H9 (cell line): ENCODE data around the gene CHRM5. TPM values are rescaled to one million over a fixed set of nuclear protein-coding genes. Genes with fewer than 3 reads are reported as not detected.

Experiments
- DNase-seq: peaks from one replicate; pipeline ENCODE4 v3.0.0-alpha.2; 2017
- H2AFZ ChIP-seq: one replicate; pipeline ENCODE4 v1.6.1; 2013; ENCODE audit warnings: mild to moderate bottlenecking, low read length, control low read depth, moderate library complexity
- H2AK5ac ChIP-seq: 2 replicates; pipeline ENCODE4 v1.6.1; 2013; ENCODE audit warnings: low read length, control low read depth, mixed read lengths; ENCODE audit not compliant: insufficient read length
- H2BK120ac ChIP-seq: one replicate; pipeline ENCODE4 v1.6.1; 2013; ENCODE audit warnings: low read depth, mild to moderate bottlenecking, low read length, control low read depth, inconsistent platforms; ENCODE audit not compliant: poor library complexity, severe bottlenecking
- H2BK12ac ChIP-seq: 2 replicates; pipeline ENCODE4 v1.6.1; 2013; ENCODE audit warnings: low read length, control low read depth, mixed read lengths, low read depth; ENCODE audit not compliant: insufficient read length
- H2BK15ac ChIP-seq: 2 replicates; pipeline ENCODE4 v1.6.1; 2013; ENCODE audit warnings: low read depth, low read length, control low read depth
- H2BK20ac ChIP-seq: one replicate; pipeline ENCODE4 v1.6.1; 2013; ENCODE audit warnings: low read depth, mild to moderate bottlenecking, low read length, control low read depth, inconsistent platforms; ENCODE audit not compliant: poor library complexity, severe bottlenecking
- H2BK5ac ChIP-seq: 2 replicates; pipeline ENCODE4 v1.6.1; 2013; ENCODE audit warnings: low read length, control low read depth, mixed read lengths; ENCODE audit not compliant: insufficient read length
- H3K14ac ChIP-seq: 2 replicates; pipeline ENCODE4 v1.6.1; 2013; ENCODE audit warnings: low read length, control low read depth; ENCODE audit not compliant: insufficient read depth
- H3K18ac ChIP-seq: 2 replicates; pipeline ENCODE4 v1.6.1; 2013; ENCODE audit warnings: low read depth, mild to moderate bottlenecking, mixed read lengths, low read length, control low read depth; ENCODE audit not compliant: insufficient read length
- H3K23ac ChIP-seq: 2 replicates; pipeline ENCODE4 v1.6.1; 2013; ENCODE audit warnings: low read length, control low read depth, mixed read lengths, low read depth; ENCODE audit not compliant: insufficient read length
- H3K23me2 ChIP-seq: 2 replicates; pipeline ENCODE4 v1.6.1; 2013; ENCODE audit warnings: low read depth, mild to moderate bottlenecking, mixed read lengths, low read length, control low read depth; ENCODE audit not compliant: insufficient read length, poor library complexity, severe bottlenecking
- H3K27ac ChIP-seq: 2 replicates; pipeline ENCODE4 v1.5.1; 2013; ENCODE audit warnings: low read length, control low read depth, mixed read lengths, low read depth; ENCODE audit not compliant: insufficient read length
- H3K27me3 ChIP-seq: 2 replicates; pipeline ENCODE4 v1.6.1; 2013; ENCODE audit warnings: low read length, control low read depth, inconsistent platforms; ENCODE audit not compliant: insufficient read depth
- H3K4ac ChIP-seq: 2 replicates; pipeline ENCODE4 v1.6.1; 2013; ENCODE audit warnings: low read depth, mild to moderate bottlenecking, control low read depth, inconsistent platforms, low read length, moderate library complexity
- H3K4me1 ChIP-seq: 2 replicates; pipeline ENCODE4 v1.6.1; 2013; ENCODE audit warnings: low read length, control low read depth, inconsistent platforms; ENCODE audit not compliant: insufficient read depth
- H3K4me2 ChIP-seq: 2 replicates; pipeline ENCODE4 v1.6.1; 2013; ENCODE audit warnings: low read length, control low read depth, mixed read lengths; ENCODE audit not compliant: insufficient read length, insufficient read depth
- H3K56ac ChIP-seq: 2 replicates; pipeline ENCODE4 v1.6.1; 2013; ENCODE audit warnings: low read depth, mild to moderate bottlenecking, mixed read lengths, low read length, control low read depth; ENCODE audit not compliant: insufficient read length
- H3K79me1 ChIP-seq: 2 replicates; pipeline ENCODE4 v1.6.1; 2013; ENCODE audit warnings: low read depth, mild to moderate bottlenecking, moderate library complexity, low read length, control low read depth, inconsistent platforms; ENCODE audit not compliant: insufficient read depth, poor library complexity, severe bottlenecking
- H3K79me2 ChIP-seq: 2 replicates; pipeline ENCODE4 v1.6.1; 2013; ENCODE audit warnings: low read length, control low read depth, inconsistent platforms; ENCODE audit not compliant: insufficient read depth
- H3K9ac ChIP-seq: 2 replicates; pipeline ENCODE4 v1.6.1; 2013; ENCODE audit warnings: low read length, control low read depth, mixed read lengths; ENCODE audit not compliant: insufficient read length; ENCODE audit errors: extremely low read depth
- H3K9me3 ChIP-seq: one replicate; pipeline ENCODE4 v1.6.1; 2013; ENCODE audit warnings: low read depth, low read length, inconsistent platforms; ENCODE audit not compliant: control insufficient read depth
- H3T11ph ChIP-seq: one replicate; pipeline ENCODE4 v1.6.1; 2013; ENCODE audit warnings: mild to moderate bottlenecking, low read length, control low read depth, inconsistent platforms
- H4K20me1 ChIP-seq: one replicate; pipeline ENCODE4 v1.6.1; 2013; ENCODE audit not compliant: control insufficient read depth, insufficient read length, insufficient read depth
- H4K5ac ChIP-seq: 2 replicates; pipeline ENCODE4 v1.6.1; 2013; ENCODE audit warnings: low read depth, mild to moderate bottlenecking, mixed read lengths, low read length, control low read depth; ENCODE audit not compliant: insufficient read length
- H4K8ac ChIP-seq: replicated peaks from 2 replicates; pipeline ENCODE4 v1.6.1; 2013; ENCODE audit warnings: low read length, control low read depth, mixed read lengths, low read depth; ENCODE audit not compliant: insufficient read length
- H4K91ac ChIP-seq: 2 replicates; pipeline ENCODE4 v1.6.1; 2013; ENCODE audit warnings: low read depth, mild to moderate bottlenecking, moderate library complexity, mixed read lengths, low read length, control low read depth; ENCODE audit not compliant: insufficient read length
- H3K27ac Mint-ChIP-seq, 3 experiments: 2 replicates in 2 of 3; 3 replicates in 1 of 3; pipeline ENCODE4 v1.8.0; 2020 to 2021; ENCODE audit warnings: mixed read lengths in 3 of 3, mild to moderate bottlenecking in 1 of 3, moderate library complexity in 1 of 3
- H3K27me3 Mint-ChIP-seq: 2 replicates; pipeline ENCODE4 v1.8.0; 2021; ENCODE audit warnings: low read depth, mild to moderate bottlenecking, moderate library complexity, mixed read lengths
- H3K36me3 Mint-ChIP-seq, 3 experiments: 2 replicates in 2 of 3; 3 replicates in 1 of 3; pipeline ENCODE4 v1.8.0; 2020 to 2021; ENCODE audit warnings: low read depth in 3 of 3, mixed read lengths in 3 of 3; ENCODE audit not compliant: insufficient read depth in 1 of 3
- H3K4me1 Mint-ChIP-seq, 2 experiments: 2 replicates each; pipeline ENCODE4 v1.8.0; 2020; ENCODE audit warnings: mixed read lengths in 2 of 2
- H3K4me3 Mint-ChIP-seq, 2 experiments: 2 replicates in 1 of 2; 3 replicates in 1 of 2; pipeline ENCODE4 v1.8.0; 2020 to 2021; ENCODE audit warnings: mild to moderate bottlenecking in 2 of 2, mixed read lengths in 2 of 2, moderate library complexity in 1 of 2
- H3K9me3 Mint-ChIP-seq, 2 experiments: 2 replicates in 1 of 2; 3 replicates in 1 of 2; pipeline ENCODE4 v1.8.0; 2020; ENCODE audit warnings: mild to moderate bottlenecking in 2 of 2, mixed read lengths in 2 of 2, moderate library complexity in 1 of 2
- WGBS: extraction: QIAGEN DNeasy Blood & Tissue Kit; methylation state at CpG from one replicate; pipeline ENCODE4 v1.1.7; 2013; ENCODE audit warnings: missing lambda C conversion rate, low lambda C conversion rate, mixed read lengths; ENCODE audit not compliant: insufficient read length; ENCODE audit errors: extremely low coverage; 5-methylcytosine and 5-hydroxymethylcytosine counted together
- total RNA-seq: library from RNA; stranded (reverse); gene quantifications from 2 replicates; pipeline ENCODE4 v1.2.1, GENCODE V29; 2021
- TF ChIP-seq, protein P1 (sequence below): fragments of 200-600 bp; sonication (generic); conservative IDR thresholded peaks from 3 replicates; pipeline ENCODE4 v1.8.0; 2021; ENCODE audit warnings: antibody characterized with exemption, mild to moderate bottlenecking

CHRM5 gene
- total RNA-seq, 1 experiment from 2014 or later, result not detected

DNA sequence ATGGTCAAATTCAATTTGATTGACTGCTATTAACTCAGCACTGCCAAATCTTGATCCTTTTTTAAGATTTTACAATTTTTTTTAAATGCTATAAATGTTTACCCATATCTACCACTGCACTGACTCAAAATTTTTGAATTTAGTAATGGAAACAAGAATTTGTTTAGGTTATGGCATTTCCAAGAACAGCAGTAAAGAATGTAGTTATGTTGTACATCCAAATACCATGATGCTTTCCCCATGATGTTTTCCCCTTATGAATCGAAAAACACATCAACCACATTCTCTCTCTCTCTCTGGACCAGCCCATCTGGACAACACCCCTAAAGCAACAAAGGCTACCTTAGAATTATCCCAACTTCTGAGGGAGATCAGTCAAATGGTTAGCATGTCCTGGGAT is 14.2 kb downstream of the CHRM5 start:
- no peaks in the 10 kb centered on the region for H3K27me3 ChIP-seq
- H2BK20ac ChIP-seq, result no peak overlapping the region
- TF ChIP-seq, protein P1, sequence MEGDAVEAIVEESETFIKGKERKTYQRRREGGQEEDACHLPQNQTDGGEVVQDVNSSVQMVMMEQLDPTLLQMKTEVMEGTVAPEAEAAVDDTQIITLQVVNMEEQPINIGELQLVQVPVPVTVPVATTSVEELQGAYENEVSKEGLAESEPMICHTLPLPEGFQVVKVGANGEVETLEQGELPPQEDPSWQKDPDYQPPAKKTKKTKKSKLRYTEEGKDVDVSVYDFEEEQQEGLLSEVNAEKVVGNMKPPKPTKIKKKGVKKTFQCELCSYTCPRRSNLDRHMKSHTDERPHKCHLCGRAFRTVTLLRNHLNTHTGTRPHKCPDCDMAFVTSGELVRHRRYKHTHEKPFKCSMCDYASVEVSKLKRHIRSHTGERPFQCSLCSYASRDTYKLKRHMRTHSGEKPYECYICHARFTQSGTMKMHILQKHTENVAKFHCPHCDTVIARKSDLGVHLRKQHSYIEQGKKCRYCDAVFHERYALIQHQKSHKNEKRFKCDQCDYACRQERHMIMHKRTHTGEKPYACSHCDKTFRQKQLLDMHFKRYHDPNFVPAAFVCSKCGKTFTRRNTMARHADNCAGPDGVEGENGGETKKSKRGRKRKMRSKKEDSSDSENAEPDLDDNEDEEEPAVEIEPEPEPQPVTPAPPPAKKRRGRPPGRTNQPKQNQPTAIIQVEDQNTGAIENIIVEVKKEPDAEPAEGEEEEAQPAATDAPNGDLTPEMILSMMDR, result no peak
- no peaks in the 10 kb centered on the region for H3K79me2 ChIP-seq
- Mint-ChIP-seq H3K4me3 (no peak overlapping the region), H3K9me3 (no peaks in the 10 kb centered on the region), H3K27me3 (no peaks in the 10 kb centered on the region), H3K27ac (0 out of 7 replicates have a peak overlapping the region, but pooled peaks of 1 of the 3 experiments have one; percentile 17), H3K36me3 (no peaks in the 10 kb centered on the region; a peak in 1 of 7 replicates), H3K4me1 (peaks cover 9 to 16% of the 10 kb centered on the region in 2 experiments)
- DNase-seq, result no peak
- H3K4me1 ChIP-seq, result no peaks in the 10 kb centered on the region
- H2BK12ac ChIP-seq, result no peak overlapping the region
- H3K27ac ChIP-seq, result no peak overlapping the region
- no peak overlapping the region for H2BK120ac ChIP-seq
- H3K14ac ChIP-seq, result no peak overlapping the region
- H3K56ac ChIP-seq, result no peak overlapping the region
- H4K20me1 ChIP-seq, result no peaks in the 10 kb centered on the region
- no peak overlapping the region for H2BK15ac ChIP-seq
- H4K91ac ChIP-seq, result no peak overlapping the region
- no peak overlapping the region for H2AFZ ChIP-seq
- no peak overlapping the region for H3T11ph ChIP-seq
- H3K9ac ChIP-seq, result no peak overlapping the region
- H2AK5ac ChIP-seq, result no peak overlapping the region
- no peak overlapping the region for H4K8ac ChIP-seq
- H3K4me2 ChIP-seq, result no peak overlapping the region
- H3K4ac ChIP-seq, result no peak overlapping the region
- H3K23ac ChIP-seq, result no peak overlapping the region
- no peak overlapping the region for H4K5ac ChIP-seq
- H2BK5ac ChIP-seq, result no peak overlapping the region
- WGBS, result no CpG with 5 or more reads among the region's 1 CpG
- H3K18ac ChIP-seq, result no peak overlapping the region
- H3K9me3 ChIP-seq, result no peaks in the 10 kb centered on the region
- no peaks in the 10 kb centered on the region for H3K79me1 ChIP-seq
- no peaks in the 10 kb centered on the region for H3K23me2 ChIP-seq
